Body of pancreas (tissue), 4 donors: ENCODE measurements around the gene GATAD2A. TPM values are rescaled to one million over a fixed set of nuclear protein-coding genes. Genes with fewer than 3 reads are reported as not detected.
"Not testable (repeated sequence)": the region's sequence is repeated elsewhere in the genome, so short reads cannot be mapped to it uniquely, and the experiment has no call there.

Experiments used
- ATAC-seq: fragments of 150-250 bp; one replicate; pipeline ENCODE4 v1.9.1; 2016
- DNase-seq, 4 donors: peaks; one replicate each; pipeline ENCODE4 v3.0.0-alpha.2; 2019
- H3K27ac ChIP-seq, 4 donors: fragments of 200-600 bp; sonication (generic); 1 replicate in 3 of 4; 2 replicates in 1 of 4; pipeline versions ENCODE4 v1.5.1 to v1.6.1; 2016 to 2019; ENCODE audit warnings: mild to moderate bottlenecking in 1 of 4, mixed read lengths in 1 of 4, moderate library complexity in 1 of 4
- H3K27me3 ChIP-seq, 2 donors: fragments of 200-600 bp; sonication (generic); one replicate each; pipeline ENCODE4 v1.6.0; 2016; ENCODE audit warnings: mild to moderate bottlenecking in 1 of 2
- H3K36me3 ChIP-seq, 2 donors: fragments of 200-600 bp; sonication (generic); replicated peaks in 1 of 2; 2 replicates each; pipeline ENCODE4 v1.5.1; 2016; ENCODE audit warnings: low read depth in 2 of 2; ENCODE audit not compliant: insufficient read depth in 1 of 2
- H3K4me1 ChIP-seq: fragments of 200-600 bp; sonication (generic); one replicate; pipeline ENCODE4 v1.6.0; 2016
- H3K4me3 ChIP-seq, 2 donors: fragments of 200-600 bp; sonication (generic); 1 replicate in 1 of 2; 2 replicates in 1 of 2; pipeline ENCODE4 v1.5.1; 2016 to 2019
- H3K9me3 ChIP-seq, 3 donors: fragments of 200-600 bp; sonication (generic); 1 replicate in 2 of 3; 2 replicates in 1 of 3; pipeline ENCODE4 v1.5.1; 2016
- CTCF ChIP-seq, 7 experiments: fragments of 450-650 bp in 4 of 7; fragments of 200-600 bp in 3 of 7; sonication (generic) in 3 of 7; IDR thresholded peaks; one replicate each; pipeline ENCODE4 v1.5.1; 2016 to 2019; ENCODE audit warnings: antibody characterized with exemption in 7 of 7
- POLR2A ChIP-seq, 3 donors: fragments of 450-650 bp; IDR thresholded peaks; one replicate each; pipeline ENCODE4 v1.6.1; 2016; ENCODE audit warnings: antibody characterized with exemption in 3 of 3, mild to moderate bottlenecking in 2 of 3
- WGBS, 2 donors: methylation state at CpG; one replicate each; pipeline ENCODE4 v1.1.5; 2017; 5-methylcytosine and 5-hydroxymethylcytosine counted together
- intact Hi-C: fragments of 100-400 bp; cut with DNase I; formaldehyde crosslinking; loops from one replicate; pipeline ENCODE4 v1.15.1; 2023
- total RNA-seq, 2 donors: library from RNA; depleted of rRNA; stranded (reverse); fragments of >200 nt; gene quantifications; one replicate each; pipeline ENCODE4 v1.1.0, GENCODE V29; 2016

GATAD2A gene
- total RNA-seq, 2 donors from 2014 or later = 30.0 to 35.8 TPM

GRCh38 chr19:19372656-19373416 lies 32.6 kb upstream of the GATAD2A start:
- Histone ChIP-seq H3K27me3 (no peaks in the 10 kb centered on the region), H3K4me3 (no peak overlapping the region), H3K36me3 (no peaks in the 10 kb centered on the region), H3K4me1 (peaks cover 9% of the 10 kb centered on the region), H3K27ac (peak overlapping the region in 2 of 4 donors; percentile 39 to 69), H3K9me3 (no peaks in the 10 kb centered on the region)
- intact Hi-C loops = no loop called here
- 57 to 68% methylated on average over 8 of the region's 8 CpGs for WGBS, 2 donors
- ATAC-seq (peak; percentile 51), DNase-seq (peak in 3 of 4 donors; percentile 52 to 76 (median 62))
- TF ChIP-seq CTCF (IDR thresholded peaks at IDR 0.05) = no peak
- TF ChIP-seq POLR2A (IDR thresholded peaks at IDR 0.05) = peak in 1 of 3 donors; percentile 27

GRCh38 chr19:19379527-19379926 lies 25.9 kb upstream of the GATAD2A start:
- ATAC-seq (no peak), DNase-seq (no peak)
- no peak overlapping the region for H3K27ac ChIP-seq

DNA sequence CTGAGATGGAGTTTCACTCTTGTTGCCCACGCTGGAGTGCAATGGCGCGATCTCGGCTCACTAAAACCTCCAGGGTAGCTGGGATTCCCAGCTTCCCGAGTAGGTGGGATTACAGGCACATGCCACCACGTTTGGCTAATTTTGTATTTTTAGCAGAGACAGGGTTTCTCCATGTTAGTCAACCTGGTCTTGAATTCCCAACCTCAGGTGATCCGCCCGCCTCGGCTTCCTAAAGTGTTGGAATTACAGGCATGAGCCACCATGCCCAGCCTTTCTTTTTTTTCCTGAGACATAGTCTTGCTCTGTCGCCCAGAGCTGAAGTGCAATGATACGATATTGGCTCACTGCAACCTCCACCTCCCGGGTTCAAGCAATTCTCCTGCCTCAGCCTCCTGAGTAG lies 25.2 kb upstream of the GATAD2A start:
- 89 to 94% methylated on average over 12 of the region's 12 CpGs for WGBS, 2 donors
- intact Hi-C loops = not testable (repeated sequence)

More at GRCh38 chr19:19379527-19379926, 25.9 kb upstream of the GATAD2A start:
- WGBS, 2 donors = 85 to 92% methylated on average over 2 of the region's 2 CpGs
- Histone ChIP-seq H3K36me3 (no peaks in the 10 kb centered on the region), H3K4me3 (no peak overlapping the region), H3K27me3 (no peaks in the 10 kb centered on the region), H3K9me3 (no peaks in the 10 kb centered on the region), H3K4me1 (peaks cover 46% of the 10 kb centered on the region)
- intact Hi-C loops = no loop called here
- TF ChIP-seq CTCF (IDR thresholded peaks at IDR 0.05) (no peak), POLR2A (IDR thresholded peaks at IDR 0.05) (no peak)

GRCh38 chr19:19381007-19381926 lies 24.2 kb upstream of the GATAD2A start:
- WGBS, 2 donors = 67 to 68% methylated on average over 9 to 11 of the region's 11 CpGs

More for the DNA sequence above, 25.2 kb upstream of the GATAD2A start:
- not testable (repeated sequence) for ATAC-seq, H3K27me3 ChIP-seq, H3K9me3 ChIP-seq, H3K36me3 ChIP-seq, H3K4me3 ChIP-seq, DNase-seq
- Histone ChIP-seq H3K4me1 (peaks cover 52% of the 10 kb centered on the region), H3K27ac (peak overlapping the region in 1 of 4 donors; percentile 60)

More at GRCh38 chr19:19381007-19381926, 24.2 kb upstream of the GATAD2A start:
- Histone ChIP-seq H3K9me3 (no peaks in the 10 kb centered on the region), H3K27ac (peak overlapping the region in 3 of 4 donors; percentile 44 to 60 (median 51)), H3K4me3 (no peak overlapping the region), H3K36me3 (no peaks in the 10 kb centered on the region), H3K27me3 (no peaks in the 10 kb centered on the region), H3K4me1 (peaks cover 53% of the 10 kb centered on the region)
- ATAC-seq = no peak
- intact Hi-C loops = no loop called here
- no peak for TF ChIP-seq POLR2A (IDR thresholded peaks at IDR 0.05)
- TF ChIP-seq CTCF (IDR thresholded peaks at IDR 0.05) = no peak
- DNase-seq = peak; percentile 44 to 65 (median 60)
